ENCODE measurements around the gene FCGR1A. TPM values are rescaled to one million over a fixed set of nuclear protein-coding genes. Genes with fewer than 3 reads are reported as not detected.
"Not testable (repeated sequence)": the region's sequence is repeated elsewhere in the genome, so short reads cannot be mapped to it uniquely, and the experiment has no call there.

Gene FCGR1A
- not detected in 2 replicates for total RNA-seq

GRCh38 chr1:149782600-149782999, at the start of gene FCGR1A:
Gene FCGR1A (plus strand): TSS chr1:149782694. CDS start chr1:149782744, 50 bp downstream.
- intact Hi-C loops (cut with micrococcal nuclease): not testable (repeated sequence)

- intact Hi-C loops (cut with micrococcal nuclease): not testable (repeated sequence)
These were observed 49.7 kb upstream of the FCGR1A start for GRCh38 chr1:149732781-149733180.

GRCh38 chr1:149734692-149735091, 47.8 kb upstream of the FCGR1A start:
- intact Hi-C loops (cut with micrococcal nuclease): not testable (repeated sequence)

- intact Hi-C loops (cut with micrococcal nuclease): not testable (repeated sequence)
These were observed 42.3 kb upstream of the FCGR1A start for GRCh38 chr1:149740148-149740581.

- intact Hi-C loops (cut with micrococcal nuclease): not testable (repeated sequence)
These were observed 41.8 kb upstream of the FCGR1A start for GRCh38 chr1:149740590-149741230.

- intact Hi-C loops (cut with micrococcal nuclease): not testable (repeated sequence)
These were observed 40.6 kb upstream of the FCGR1A start for GRCh38 chr1:149741914-149742313.

GRCh38 chr1:149746463-149747356, 35.8 kb upstream of the FCGR1A start:
- intact Hi-C loops (cut with micrococcal nuclease): not testable (repeated sequence)

- intact Hi-C loops (cut with micrococcal nuclease): not testable (repeated sequence)
These were observed 34.9 kb upstream of the FCGR1A start for GRCh38 chr1:149747359-149748143.

- intact Hi-C loops (cut with micrococcal nuclease): not testable (repeated sequence)
These were observed 34.4 kb upstream of the FCGR1A start for GRCh38 chr1:149748144-149748500.

- intact Hi-C loops (cut with micrococcal nuclease): not testable (repeated sequence)
These were observed 31.9 kb upstream of the FCGR1A start for GRCh38 chr1:149750562-149750961.

GRCh38 chr1:149752186-149752585, 30.3 kb upstream of the FCGR1A start:
- intact Hi-C loops (cut with micrococcal nuclease): not testable (repeated sequence)

- intact Hi-C loops (cut with micrococcal nuclease): not testable (repeated sequence)
These were observed 29.0 kb upstream of the FCGR1A start for GRCh38 chr1:149753466-149753865.

- intact Hi-C loops (cut with micrococcal nuclease): not testable (repeated sequence)
These were observed 27.2 kb upstream of the FCGR1A start for GRCh38 chr1:149755294-149755693.

- intact Hi-C loops (cut with micrococcal nuclease): not testable (repeated sequence)
These were observed 20.2 kb upstream of the FCGR1A start for GRCh38 chr1:149762294-149762693.

GRCh38 chr1:149764087-149764800, 18.2 kb upstream of the FCGR1A start:
- intact Hi-C loops (cut with micrococcal nuclease): not testable (repeated sequence)

GRCh38 chr1:149766241-149766640, 16.3 kb upstream of the FCGR1A start:
- intact Hi-C loops (cut with micrococcal nuclease): not testable (repeated sequence)

- intact Hi-C loops (cut with micrococcal nuclease): not testable (repeated sequence)
These were observed 13.3 kb upstream of the FCGR1A start for GRCh38 chr1:149769216-149769615.

- intact Hi-C loops (cut with micrococcal nuclease): not testable (repeated sequence)
These were observed 11.8 kb upstream of the FCGR1A start for GRCh38 chr1:149770661-149771060.

GRCh38 chr1:149771653-149772425, 10.7 kb upstream of the FCGR1A start:
- intact Hi-C loops (cut with micrococcal nuclease): not testable (repeated sequence)

GRCh38 chr1:149775510-149776147, 6.9 kb upstream of the FCGR1A start:
- intact Hi-C loops (cut with micrococcal nuclease): not testable (repeated sequence)
